Progenitor cell of endocrine pancreas (in vitro differentiated cells): Measurements from ENCODE around the gene CTSH. TPM values are rescaled to one million over a fixed set of nuclear protein-coding genes. Genes with fewer than 3 reads are reported as not detected.

Experiments used
- DNase-seq: peaks from one replicate; pipeline ENCODE4 v3.0.0; 2021; ENCODE audit warnings: low spot score; ENCODE audit not compliant: unreplicated experiment
- H3K27ac Mint-ChIP-seq: 2 replicates; pipeline ENCODE4 v1.8.0; 2021; ENCODE audit warnings: mild to moderate bottlenecking, moderate library complexity, mixed read lengths
- H3K27me3 Mint-ChIP-seq: 2 replicates; pipeline ENCODE4 v1.8.0; 2021; ENCODE audit warnings: mixed read lengths
- H3K36me3 Mint-ChIP-seq: 2 replicates; pipeline ENCODE4 v1.8.0; 2022; ENCODE audit warnings: mixed read lengths; ENCODE audit not compliant: insufficient read depth
- H3K4me1 Mint-ChIP-seq: 2 replicates; pipeline ENCODE4 v1.8.0; 2021; ENCODE audit warnings: low read depth, mixed read lengths
- H3K4me3 Mint-ChIP-seq: 2 replicates; pipeline ENCODE4 v1.8.0; 2021; ENCODE audit warnings: low read depth, mild to moderate bottlenecking, moderate library complexity, mixed read lengths
- H3K9me3 Mint-ChIP-seq: 2 replicates; pipeline ENCODE4 v1.8.0; 2021; ENCODE audit warnings: low read depth, mixed read lengths
- total RNA-seq: library from RNA; stranded (reverse); gene quantifications from 2 replicates; pipeline ENCODE4 v1.2.1, GENCODE V29; 2021
- TF ChIP-seq, protein P1 (sequence below): fragments of 200-600 bp; sonication (generic); IDR thresholded peaks from one replicate; pipeline ENCODE4 v1.5.0; 2021; ENCODE audit warnings: antibody characterized with exemption, mild to moderate bottlenecking; ENCODE audit not compliant: unreplicated experiment

The CTSH gene
- total RNA-seq, 1 donor from 2014 or later = 56.4 TPM

DNA sequence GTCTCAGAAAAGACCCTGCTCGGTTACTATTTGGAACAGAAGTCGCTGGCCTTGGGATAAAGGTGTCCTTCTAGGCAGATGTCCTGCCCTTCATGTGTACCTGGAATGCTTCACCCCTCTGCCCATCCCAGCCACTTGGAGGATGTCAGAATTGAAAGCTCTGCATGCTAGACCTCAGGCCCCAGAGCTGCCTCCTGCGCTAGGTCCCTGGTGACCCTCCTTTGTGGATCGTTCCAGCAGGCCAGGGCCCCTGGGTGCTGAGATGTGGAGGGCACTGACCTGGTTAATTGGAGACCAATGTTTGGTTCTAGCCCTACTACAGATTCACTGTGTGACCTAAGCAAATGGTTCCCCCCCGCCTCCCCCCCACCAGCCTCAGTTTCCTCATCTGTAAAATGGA, 2.7 kb upstream of the CTSH start:
- Mint-ChIP-seq H3K27ac (no peak overlapping the region), H3K27me3 (peaks cover 14% of the 10 kb centered on the region), H3K36me3 (no peaks in the 10 kb centered on the region), H3K4me3 (no peak overlapping the region), H3K9me3 (peaks cover 4% of the 10 kb centered on the region), H3K4me1 (peaks cover 38% of the 10 kb centered on the region)
- DNase-seq = no peak
- TF ChIP-seq, protein P1, sequence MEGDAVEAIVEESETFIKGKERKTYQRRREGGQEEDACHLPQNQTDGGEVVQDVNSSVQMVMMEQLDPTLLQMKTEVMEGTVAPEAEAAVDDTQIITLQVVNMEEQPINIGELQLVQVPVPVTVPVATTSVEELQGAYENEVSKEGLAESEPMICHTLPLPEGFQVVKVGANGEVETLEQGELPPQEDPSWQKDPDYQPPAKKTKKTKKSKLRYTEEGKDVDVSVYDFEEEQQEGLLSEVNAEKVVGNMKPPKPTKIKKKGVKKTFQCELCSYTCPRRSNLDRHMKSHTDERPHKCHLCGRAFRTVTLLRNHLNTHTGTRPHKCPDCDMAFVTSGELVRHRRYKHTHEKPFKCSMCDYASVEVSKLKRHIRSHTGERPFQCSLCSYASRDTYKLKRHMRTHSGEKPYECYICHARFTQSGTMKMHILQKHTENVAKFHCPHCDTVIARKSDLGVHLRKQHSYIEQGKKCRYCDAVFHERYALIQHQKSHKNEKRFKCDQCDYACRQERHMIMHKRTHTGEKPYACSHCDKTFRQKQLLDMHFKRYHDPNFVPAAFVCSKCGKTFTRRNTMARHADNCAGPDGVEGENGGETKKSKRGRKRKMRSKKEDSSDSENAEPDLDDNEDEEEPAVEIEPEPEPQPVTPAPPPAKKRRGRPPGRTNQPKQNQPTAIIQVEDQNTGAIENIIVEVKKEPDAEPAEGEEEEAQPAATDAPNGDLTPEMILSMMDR = no peak

DNA sequence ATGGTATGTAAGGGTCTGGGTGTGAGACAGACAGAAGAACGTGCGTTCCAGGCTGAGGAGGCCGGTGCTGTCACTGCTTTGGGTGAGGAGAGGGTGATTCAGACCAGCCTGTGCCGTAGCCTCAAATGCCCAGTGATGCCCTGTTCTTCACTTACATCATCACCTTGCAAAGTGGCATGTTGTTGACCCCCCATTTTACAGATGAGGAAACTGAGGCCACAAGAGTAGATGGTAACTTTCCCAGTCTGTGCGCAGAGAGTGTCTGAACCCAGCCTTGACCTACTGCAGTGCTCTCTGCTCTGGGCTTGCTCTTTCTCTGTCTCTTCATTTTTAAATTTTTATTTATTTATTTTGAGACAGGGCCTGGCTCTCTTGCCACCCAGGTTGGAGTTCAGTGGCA, 1.6 kb upstream of the CTSH start:
- Mint-ChIP-seq H3K4me1 (peaks cover 29% of the 10 kb centered on the region), H3K9me3 (peaks cover 4% of the 10 kb centered on the region)

DNA sequence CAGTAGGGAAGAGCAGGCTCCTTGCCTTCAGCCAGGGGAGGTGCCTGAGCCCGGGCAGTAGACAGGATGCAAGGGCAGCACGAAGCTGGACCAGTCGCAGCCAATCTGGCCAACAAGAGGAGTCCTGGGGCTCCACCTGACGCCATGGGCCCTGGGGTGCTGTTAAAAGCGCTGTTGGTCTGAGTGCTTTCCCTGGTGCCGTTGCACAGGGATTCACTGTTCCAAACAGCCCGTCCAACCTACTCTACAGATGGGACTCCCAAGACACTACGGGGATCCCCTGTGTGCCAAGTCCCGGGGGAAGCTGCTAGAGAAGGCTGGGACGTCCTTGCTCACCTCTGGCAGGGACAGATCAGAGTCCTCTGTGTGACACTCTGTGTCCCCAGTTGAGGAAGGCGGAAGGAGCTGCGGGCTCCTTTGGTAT, 632 bp downstream of the CTSH start:
- H3K4me1 Mint-ChIP-seq = peaks cover 11% of the 10 kb centered on the region
- no peaks in the 10 kb centered on the region for H3K9me3 Mint-ChIP-seq
- TF ChIP-seq, protein P1 = no peak
- H3K36me3 Mint-ChIP-seq = no peaks in the 10 kb centered on the region
- H3K27ac Mint-ChIP-seq = peak overlapping the region; percentile 73
- no peak for DNase-seq
- peak overlapping the region; percentile 73 for H3K4me3 Mint-ChIP-seq
- H3K27me3 Mint-ChIP-seq = peaks cover 14% of the 10 kb centered on the region

More for the DNA sequence above, 1.6 kb upstream of the CTSH start:
- no peaks in the 10 kb centered on the region for H3K36me3 Mint-ChIP-seq
- no peak overlapping the region for H3K4me3 Mint-ChIP-seq
- TF ChIP-seq, protein P1 = no peak
- no peak overlapping the region for H3K27ac Mint-ChIP-seq
- DNase-seq = no peak
- H3K27me3 Mint-ChIP-seq = peaks cover 14% of the 10 kb centered on the region

DNA sequence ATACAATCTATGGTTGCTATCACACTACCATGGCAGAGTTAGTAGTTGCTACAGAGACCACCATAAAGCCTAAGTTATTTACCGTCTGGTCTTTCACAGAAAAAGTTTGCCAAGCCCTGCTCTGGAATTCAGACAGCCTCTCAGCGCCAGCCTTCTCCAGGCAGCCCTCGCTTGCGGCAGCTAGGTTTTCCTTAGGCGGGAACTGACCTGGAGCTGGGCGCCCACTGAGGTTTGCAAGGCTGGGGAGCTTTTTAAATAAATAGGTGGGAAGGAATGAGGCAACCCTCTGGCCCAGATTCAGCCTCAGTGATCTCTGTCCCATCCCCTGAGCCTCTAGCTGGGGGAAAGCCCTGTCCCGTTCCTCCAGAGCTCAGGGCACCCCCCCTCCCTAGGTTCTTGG, 1.2 kb downstream of the CTSH start:
- Mint-ChIP-seq H3K27ac (peak overlapping the region; percentile 73), H3K27me3 (peaks cover 14% of the 10 kb centered on the region), H3K36me3 (no peaks in the 10 kb centered on the region), H3K4me3 (peak overlapping the region; percentile 73), H3K4me1 (peaks cover 11% of the 10 kb centered on the region), H3K9me3 (no peaks in the 10 kb centered on the region)
- TF ChIP-seq, protein P1 = no peak
- DNase-seq = no peak

DNA sequence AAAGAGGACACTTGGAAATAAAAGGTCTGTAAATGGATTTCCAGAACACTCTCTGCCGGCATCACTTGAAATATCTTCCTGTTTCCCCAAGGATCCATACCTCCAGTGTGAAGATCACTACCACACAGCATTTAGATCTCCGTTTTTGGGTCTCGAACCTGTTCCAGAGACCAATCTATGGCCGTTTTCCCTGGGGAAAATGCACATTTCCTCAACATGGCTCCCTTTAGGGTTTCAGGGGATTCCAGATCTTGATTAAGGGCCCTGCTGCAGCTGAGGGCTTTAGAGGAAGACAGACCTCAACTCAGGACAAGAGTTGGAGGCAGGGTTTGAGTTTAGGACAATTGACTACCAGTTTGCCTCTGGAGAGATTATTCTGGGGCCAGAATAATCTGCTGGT, 2.1 kb downstream of the CTSH start:
- DNase-seq = no peak
- Mint-ChIP-seq H3K4me1 (peaks cover 11% of the 10 kb centered on the region), H3K27ac (no peak overlapping the region), H3K36me3 (peaks cover 1% of the 10 kb centered on the region), H3K9me3 (no peaks in the 10 kb centered on the region), H3K27me3 (peaks cover 11% of the 10 kb centered on the region), H3K4me3 (no peak overlapping the region)
- TF ChIP-seq, protein P1 = no peak
